ENCODE data around the gene CNOT3.

CNOT3 gene

GRCh38 chr19:54196536-54196935 lies 59.0 kb downstream of the CNOT3 start:
- DNase-seq: no peak

GRCh38 chr19:54197121-54197520 lies 59.6 kb downstream of the CNOT3 start:
- no peak for DNase-seq

- no peak for DNase-seq
Observed at GRCh38 chr19:54199401-54199800, 61.8 kb downstream of the CNOT3 start.

GRCh38 chr19:54201172-54201701 lies 63.7 kb downstream of the CNOT3 start:
- DNase-seq: no peak

GRCh38 chr19:54201980-54202379 lies 64.4 kb downstream of the CNOT3 start:
- no peak for DNase-seq

GRCh38 chr19:54203151-54203611 lies 65.6 kb downstream of the CNOT3 start:
- DNase-seq: no peak

DNA sequence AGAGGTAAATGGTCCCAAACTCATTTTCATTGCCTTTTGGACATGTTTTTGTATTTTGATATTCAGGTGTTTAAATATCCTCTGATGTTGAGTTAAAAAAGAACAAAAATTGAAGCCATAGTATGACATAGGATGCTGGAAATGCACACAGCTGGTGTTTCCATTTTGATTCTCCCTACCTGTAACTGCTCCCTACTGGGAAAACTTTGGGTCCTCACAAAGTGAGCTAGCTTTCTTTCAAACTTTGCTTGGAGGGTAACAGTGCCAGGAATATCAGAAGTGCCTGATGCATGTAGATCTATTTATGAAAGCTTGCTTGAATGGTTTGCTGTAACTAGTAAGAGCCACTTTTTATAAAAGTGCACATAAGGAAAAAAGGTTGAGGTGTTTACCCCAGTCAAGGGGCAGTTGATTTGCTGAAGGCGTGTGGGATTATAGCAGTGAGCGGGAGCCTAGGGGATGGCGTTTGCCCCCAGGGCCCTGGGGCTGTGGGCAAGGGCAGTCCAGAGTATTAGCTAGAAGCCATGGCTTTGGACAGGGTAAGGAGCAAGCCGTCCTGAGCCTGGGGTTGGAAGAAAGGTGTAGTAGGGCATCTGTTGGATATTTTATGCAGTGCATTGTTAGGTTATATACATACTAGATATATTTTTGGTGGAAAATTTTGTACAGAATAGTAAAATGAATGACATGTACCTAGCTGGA lies 67.4 kb downstream of the CNOT3 start:
- DNase-seq: no peak
